Activated CD8-positive, alpha-beta T cell treated with anti-CD3 and anti-CD28 coated beads, Interleukin-2, amount 10 ng/mL, durations not matched to agents 7 days and 5 days (primary cell): ENCODE measurements around the gene C1S. TPM values are rescaled to one million over a fixed set of nuclear protein-coding genes. Genes with fewer than 3 reads are reported as not detected.
"Not testable (repeated sequence)": the region's sequence is repeated elsewhere in the genome, so short reads cannot be mapped to it uniquely, and the experiment has no call there.

Experiments used
- ATAC-seq: fragments of 150-1000 bp; cut with Tn5 transposase; one replicate; pipeline ENCODE4 v1.10.0; 2021; ENCODE audit warnings: moderate library complexity
- CTCF ChIA-PET: fragments of 350-600 bp; sonication (Branson Sonifier 250); formaldehyde crosslinking; loops from one replicate; lab custom pipeline; 2021; ENCODE audit warnings: antibody characterized with exemption; lab: Charles Lee
- POLR2A ChIA-PET: fragments of 350-600 bp; sonication (Branson Sonifier 250); formaldehyde crosslinking; loops from one replicate; lab custom pipeline; 2021; ENCODE audit warnings: antibody characterized with exemption; lab: Charles Lee
- DNase-seq: peaks from one replicate; pipeline ENCODE4 v3.0.0-alpha.2; 2020
- H3K27ac Mint-ChIP-seq: one replicate; pipeline ENCODE4 v1.8.0; 2021; ENCODE audit warnings: mild to moderate bottlenecking, mixed read lengths
- H3K27me3 Mint-ChIP-seq: one replicate; pipeline ENCODE4 v1.8.0; 2021; ENCODE audit warnings: low read depth, mixed read lengths
- H3K36me3 Mint-ChIP-seq: one replicate; pipeline ENCODE4 v1.8.0; 2021; ENCODE audit warnings: low read depth, mixed read lengths
- H3K4me1 Mint-ChIP-seq: one replicate; pipeline ENCODE4 v1.8.0; 2021; ENCODE audit warnings: low read depth, mixed read lengths
- H3K4me3 Mint-ChIP-seq: one replicate; pipeline ENCODE4 v1.8.0; 2021; ENCODE audit warnings: mild to moderate bottlenecking, mixed read lengths
- H3K9me3 Mint-ChIP-seq: one replicate; pipeline ENCODE4 v1.8.0; 2022; ENCODE audit warnings: mixed read lengths; ENCODE audit not compliant: insufficient read depth
- total RNA-seq, 2 experiments: library from RNA; stranded (reverse); gene quantifications; one replicate each; pipeline ENCODE4 v1.2.3, GENCODE V29; 2021

The C1S gene
- total RNA-seq, 2 experiments from 2014 or later = 0.50 to 0.90 TPM

DNA sequence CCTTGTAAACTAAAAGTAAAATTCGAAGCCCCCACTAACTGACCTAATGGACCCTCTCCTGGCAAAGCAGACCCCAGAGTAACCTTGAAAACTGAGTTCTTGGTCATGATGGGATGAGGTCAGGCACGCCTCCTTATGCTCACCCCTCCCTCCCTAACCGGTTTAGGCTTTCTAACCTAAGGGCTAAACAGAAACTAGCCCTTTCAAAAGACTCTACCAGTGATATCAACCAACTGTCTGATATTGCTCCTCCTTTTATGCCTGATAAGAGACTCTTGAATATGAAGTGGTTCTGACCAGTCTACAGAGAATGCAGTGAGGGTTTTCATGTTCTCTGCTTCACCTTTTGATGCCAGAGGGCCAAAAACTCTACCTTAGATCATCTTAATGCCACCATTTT lies 37.4 kb upstream of the C1S start:
- CTCF ChIA-PET = no interaction called here

DNA sequence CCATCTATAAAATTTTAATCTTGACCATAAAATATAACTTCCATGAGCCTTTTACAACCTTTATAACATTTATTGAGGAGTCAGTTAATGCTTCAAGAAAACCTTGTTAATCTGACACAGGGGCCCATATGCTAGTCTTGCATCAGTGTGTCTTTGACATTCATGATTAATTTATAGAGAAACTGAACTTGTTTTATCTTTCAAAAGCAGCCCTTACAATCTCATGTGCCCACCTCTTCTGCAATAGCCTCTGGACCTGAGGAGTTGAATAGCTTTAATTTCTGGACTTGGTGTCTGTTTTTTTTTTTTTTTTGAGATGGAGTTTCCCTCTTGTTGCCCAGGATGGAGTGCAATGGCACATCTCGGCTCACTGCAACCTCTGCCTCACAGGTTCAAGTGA lies 33.7 kb upstream of the C1S start:
- H3K27ac Mint-ChIP-seq = no peak overlapping the region
- ATAC-seq (no peak), DNase-seq (no peak)
- no peaks in the 10 kb centered on the region for H3K9me3 Mint-ChIP-seq
- ChIA-PET POLR2A (no interaction called here), CTCF (interaction anchor here (2.8 kb wide), 1 partner anchor 8 kb away, joined by 9 read pairs; the partner anchor contains the start of gene LPCAT3)
- no peak overlapping the region for H3K4me3 Mint-ChIP-seq
- H3K36me3 Mint-ChIP-seq = no peaks in the 10 kb centered on the region
- peaks cover 2% of the 10 kb centered on the region for H3K27me3 Mint-ChIP-seq
- H3K4me1 Mint-ChIP-seq = no peaks in the 10 kb centered on the region

More for the DNA sequence above, 37.4 kb upstream of the C1S start:
- H3K27me3 Mint-ChIP-seq = peaks cover 2% of the 10 kb centered on the region
- no peak for ATAC-seq
- no peak for DNase-seq
- peaks cover 7% of the 10 kb centered on the region for H3K4me1 Mint-ChIP-seq
- no peaks in the 10 kb centered on the region for H3K36me3 Mint-ChIP-seq
- no peak overlapping the region for H3K27ac Mint-ChIP-seq
- POLR2A ChIA-PET = no interaction called here
- H3K9me3 Mint-ChIP-seq = no peaks in the 10 kb centered on the region
- H3K4me3 Mint-ChIP-seq = no peak overlapping the region

DNA sequence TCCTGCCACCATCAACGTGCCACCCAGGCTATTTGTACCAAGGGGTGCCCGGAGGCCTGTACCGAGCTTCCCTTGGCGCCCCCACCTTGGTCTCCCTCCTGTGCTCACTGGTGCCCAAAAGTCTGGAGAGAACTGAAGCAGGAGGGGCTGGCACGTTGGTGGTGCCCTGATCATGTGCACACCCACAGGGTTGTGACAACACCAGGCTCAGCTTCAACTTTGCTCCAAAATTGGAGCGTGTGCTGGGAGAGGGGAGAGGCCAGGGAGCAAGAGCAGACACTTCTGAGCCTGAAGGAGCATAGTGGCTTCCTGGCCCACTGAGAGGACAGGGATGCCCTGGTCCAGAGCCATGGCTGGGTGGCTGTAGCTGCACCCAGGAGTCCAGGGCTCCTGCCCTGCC lies 29.2 kb upstream of the C1S start:
- no peaks in the 10 kb centered on the region for H3K36me3 Mint-ChIP-seq
- POLR2A ChIA-PET = no interaction called here
- ATAC-seq (no peak), DNase-seq (no peak)
- H3K4me3 Mint-ChIP-seq = no peak overlapping the region
- H3K9me3 Mint-ChIP-seq = no peaks in the 10 kb centered on the region
- H3K4me1 Mint-ChIP-seq = no peaks in the 10 kb centered on the region
- no peak overlapping the region for H3K27ac Mint-ChIP-seq
- CTCF ChIA-PET = interaction anchor here (1.0 to 1.4 kb wide), 2 partner anchors 13 to 25 kb away, joined by 3 to 4 read pairs; partner anchors contain the start of gene LPCAT3
- H3K27me3 Mint-ChIP-seq = peaks cover 16% of the 10 kb centered on the region

DNA sequence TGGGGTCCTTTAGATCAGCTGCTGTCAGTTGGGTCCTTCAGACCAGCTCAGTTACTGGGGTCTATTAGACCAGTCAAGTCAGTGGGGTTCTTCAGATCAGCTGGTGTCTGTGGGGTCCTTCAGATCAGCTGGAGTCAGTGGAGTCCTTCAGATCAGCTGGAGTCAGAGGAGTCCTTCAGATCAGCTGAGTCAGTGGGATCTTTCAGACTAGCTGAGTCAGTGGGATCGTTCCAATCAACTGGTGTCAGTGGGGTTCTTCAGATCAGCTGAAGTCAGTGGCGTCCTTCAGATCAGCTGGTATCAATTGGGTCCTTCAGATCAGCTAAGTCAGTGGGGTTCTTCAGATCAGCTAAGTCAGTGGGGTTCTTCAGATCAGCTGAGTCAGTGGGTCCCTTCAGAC lies 27.5 kb upstream of the C1S start:
- Mint-ChIP-seq H3K36me3 (no peaks in the 10 kb centered on the region), H3K4me3 (no peak overlapping the region), H3K27me3 (peaks cover 14% of the 10 kb centered on the region), H3K27ac (no peak overlapping the region), H3K9me3 (no peaks in the 10 kb centered on the region), H3K4me1 (peaks cover 5% of the 10 kb centered on the region)
- no peak for DNase-seq
- ChIA-PET POLR2A (interaction anchor here (1.0 kb wide), 1 partner anchor 15 kb away, joined by 5 read pairs; the partner anchor contains the start of gene LPCAT3), CTCF (interaction anchor here (1.0 to 3.2 kb wide), 3 partner anchors 9 to 109 kb away, joined by 3 to 17 read pairs (median 3); partner anchors contain the start of gene LPCAT3)
- ATAC-seq = no peak

DNA sequence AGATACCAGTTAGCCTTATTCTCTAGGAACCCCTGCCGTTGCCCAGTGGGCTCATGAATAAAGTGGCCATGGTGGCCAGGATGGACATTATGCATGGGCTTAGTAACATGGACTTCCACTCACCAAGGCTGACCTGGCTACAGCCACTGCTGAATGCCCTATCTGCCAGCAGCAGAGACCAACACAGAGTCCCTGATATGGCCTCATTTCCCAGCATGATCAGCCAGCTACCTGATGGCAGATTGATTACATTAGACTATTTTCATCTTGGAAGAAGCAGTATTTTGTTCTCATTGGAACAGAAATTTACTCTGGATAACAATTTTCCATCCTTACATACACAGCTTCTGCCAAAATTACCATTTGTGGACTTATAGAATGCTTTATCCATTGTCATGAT lies 26.1 kb upstream of the C1S start:
- no peak overlapping the region for H3K4me3 Mint-ChIP-seq
- H3K27me3 Mint-ChIP-seq = peaks cover 14% of the 10 kb centered on the region
- H3K9me3 Mint-ChIP-seq = no peaks in the 10 kb centered on the region
- ATAC-seq (no peak), DNase-seq (no peak)
- H3K4me1 Mint-ChIP-seq = peaks cover 5% of the 10 kb centered on the region
- POLR2A ChIA-PET = no interaction called here
- H3K27ac Mint-ChIP-seq = no peak overlapping the region
- H3K36me3 Mint-ChIP-seq = no peaks in the 10 kb centered on the region
- CTCF ChIA-PET = interaction anchor here (0.9 to 3.2 kb wide), 2 partner anchors 16 to 78 kb away, joined by 3 to 17 read pairs; partner anchors contain the start of gene LPCAT3

DNA sequence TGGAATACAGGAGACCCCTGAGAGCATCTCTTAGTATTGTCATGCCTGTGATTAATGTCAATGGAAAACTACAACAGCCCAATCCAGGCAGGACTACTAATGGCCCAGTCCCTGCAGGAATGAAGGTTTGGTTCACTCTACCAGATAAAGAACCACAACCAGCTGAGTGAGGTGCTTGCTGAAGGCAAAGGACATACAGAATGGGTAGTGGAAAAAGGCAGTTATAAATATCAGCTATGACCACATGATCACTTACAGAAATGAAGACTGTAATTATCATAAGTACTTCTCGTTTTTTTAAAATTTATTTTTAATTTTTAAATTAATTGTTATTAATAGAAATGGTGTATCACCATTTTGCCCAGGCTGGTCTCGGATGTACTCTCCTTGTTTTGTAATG lies 25.1 kb upstream of the C1S start:
- CTCF ChIA-PET = no interaction called here
- POLR2A ChIA-PET = no interaction called here
- ATAC-seq (no peak), DNase-seq (no peak)
- Mint-ChIP-seq H3K4me3 (no peak overlapping the region), H3K27me3 (peaks cover 14% of the 10 kb centered on the region), H3K4me1 (peaks cover 5% of the 10 kb centered on the region), H3K36me3 (no peaks in the 10 kb centered on the region), H3K27ac (no peak overlapping the region), H3K9me3 (no peaks in the 10 kb centered on the region)

DNA sequence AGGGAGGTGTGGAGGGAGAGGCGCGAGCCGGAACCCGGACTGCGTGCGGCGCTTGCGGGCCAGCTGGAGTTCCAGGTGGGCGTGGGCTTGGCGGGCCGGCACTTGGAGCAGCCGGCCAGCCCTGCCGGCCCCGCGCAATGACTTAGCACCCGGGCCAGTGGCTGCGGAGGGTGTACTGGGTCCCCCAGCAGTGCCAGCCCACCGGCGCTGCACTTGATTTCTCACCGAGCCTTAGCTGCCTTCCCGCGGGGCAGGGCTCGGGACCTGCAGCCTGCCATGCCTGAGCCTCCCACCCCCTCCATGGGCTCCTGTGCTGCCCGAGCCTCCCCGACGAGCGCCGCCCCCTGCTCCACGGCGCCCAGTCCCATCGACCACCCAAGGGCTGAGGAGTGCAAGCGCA lies 23.1 kb upstream of the C1S start:
- H3K4me3 Mint-ChIP-seq = not testable (repeated sequence)

DNA sequence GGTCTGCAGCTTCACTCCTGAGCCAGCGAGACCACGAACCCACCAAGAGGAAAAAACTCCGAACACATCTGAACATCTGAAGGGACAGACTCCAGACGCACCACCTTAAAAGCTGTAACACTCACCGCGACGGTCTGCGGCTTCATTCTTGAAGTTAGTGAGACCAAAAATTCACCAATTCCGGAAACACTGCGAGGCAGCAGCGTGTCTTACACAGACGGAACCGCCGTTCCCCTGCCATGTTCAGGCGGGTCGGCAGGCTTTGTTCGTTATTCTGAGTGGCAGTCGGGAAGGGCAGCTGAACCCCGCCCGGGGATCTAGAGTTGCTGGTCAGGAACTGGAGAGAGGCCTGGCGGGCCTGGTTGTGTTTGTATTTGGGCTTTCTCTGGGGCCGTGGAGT lies 21.9 kb upstream of the C1S start:
- Mint-ChIP-seq H3K27me3 (peaks cover 12% of the 10 kb centered on the region), H3K27ac (no peak overlapping the region), H3K4me3 (no peak overlapping the region), H3K36me3 (no peaks in the 10 kb centered on the region), H3K9me3 (no peaks in the 10 kb centered on the region), H3K4me1 (peaks cover 5% of the 10 kb centered on the region)
- ChIA-PET POLR2A (no interaction called here), CTCF (no interaction called here)
- no peak for ATAC-seq
- no peak for DNase-seq

More for the DNA sequence above, 23.1 kb upstream of the C1S start:
- H3K9me3 Mint-ChIP-seq, CTCF ChIA-PET, ATAC-seq, H3K4me1 Mint-ChIP-seq, POLR2A ChIA-PET, DNase-seq, H3K27ac Mint-ChIP-seq, H3K36me3 Mint-ChIP-seq: not testable (repeated sequence)
- peaks cover 12% of the 10 kb centered on the region for H3K27me3 Mint-ChIP-seq

DNA sequence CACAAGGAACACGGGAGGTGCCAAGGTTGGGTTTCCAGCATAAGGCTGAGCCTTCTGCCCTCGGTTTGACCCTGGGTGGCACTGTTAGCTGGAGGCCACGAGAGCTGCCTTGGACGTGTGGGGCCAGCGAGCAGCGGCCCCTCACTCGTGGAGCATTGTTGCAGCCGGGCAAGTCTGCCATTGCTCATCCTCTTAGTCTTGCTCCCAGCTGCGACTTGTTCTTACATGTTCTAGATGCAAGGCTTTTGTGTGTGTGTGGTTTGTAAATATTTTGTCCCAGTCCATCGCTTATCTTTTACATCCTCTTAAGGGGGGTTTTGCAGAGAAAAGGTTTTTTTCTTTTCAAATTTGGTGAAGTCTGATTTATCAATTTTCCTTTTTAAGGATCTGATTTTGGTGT lies 21.1 kb upstream of the C1S start:
- Mint-ChIP-seq H3K27ac (no peak overlapping the region), H3K36me3 (no peaks in the 10 kb centered on the region), H3K27me3 (peaks cover 12% of the 10 kb centered on the region), H3K4me3 (no peak overlapping the region), H3K4me1 (peaks cover 5% of the 10 kb centered on the region), H3K9me3 (no peaks in the 10 kb centered on the region)
- POLR2A ChIA-PET = no interaction called here
- CTCF ChIA-PET = no interaction called here
- DNase-seq (no peak), ATAC-seq (no peak)

DNA sequence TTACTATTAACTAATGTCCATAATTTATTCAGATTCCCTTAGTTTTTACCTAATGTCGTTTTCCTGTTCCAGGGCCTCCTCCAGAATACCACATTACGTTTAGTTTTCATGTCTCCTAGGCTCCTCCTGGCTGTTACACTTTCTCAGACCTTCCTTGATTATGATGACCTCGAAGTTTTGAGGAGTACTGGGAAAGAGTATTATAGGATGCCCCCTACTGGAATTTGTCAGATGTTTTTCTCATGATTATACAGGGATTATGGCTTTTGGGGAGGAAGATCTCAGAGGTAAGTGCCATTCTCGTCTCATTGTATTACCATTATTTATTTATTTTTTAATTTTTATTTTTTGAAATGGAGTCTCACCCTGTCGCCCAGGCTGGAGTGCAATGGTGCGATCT lies 17.7 kb upstream of the C1S start:
- POLR2A ChIA-PET = no interaction called here
- Mint-ChIP-seq H3K4me1 (peaks cover 18% of the 10 kb centered on the region), H3K27ac (no peak overlapping the region), H3K9me3 (no peaks in the 10 kb centered on the region), H3K4me3 (no peak overlapping the region), H3K36me3 (no peaks in the 10 kb centered on the region), H3K27me3 (peaks cover 4% of the 10 kb centered on the region)
- DNase-seq (no peak), ATAC-seq (no peak)
- CTCF ChIA-PET = interaction anchor here (0.6 to 2.1 kb wide), 4 partner anchors 10 to 78 kb away, joined by 3 to 4 read pairs (median 3); partner anchors contain the start of gene LPCAT3

DNA sequence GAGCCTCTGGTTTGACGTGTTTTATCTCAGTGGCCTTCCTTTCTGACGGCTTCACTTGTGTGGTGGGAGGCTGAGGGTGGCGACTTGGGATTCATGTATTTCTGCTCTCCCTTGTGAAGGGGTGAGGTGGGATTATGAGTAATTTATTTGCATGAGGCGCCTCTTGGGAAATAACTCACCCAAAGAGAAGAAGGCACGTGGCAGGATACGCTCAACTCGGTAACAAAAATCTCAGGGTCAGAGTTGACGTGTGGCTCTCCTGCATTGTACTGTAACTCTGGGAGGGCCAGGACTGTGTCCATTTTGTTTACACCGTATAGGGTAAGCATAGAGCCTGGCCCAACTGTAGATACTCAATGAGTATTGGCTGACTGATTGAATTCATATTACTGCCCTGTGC lies 14.6 kb upstream of the C1S start:
- POLR2A ChIA-PET = no interaction called here
- peaks cover 21% of the 10 kb centered on the region for H3K4me1 Mint-ChIP-seq
- peaks cover 16% of the 10 kb centered on the region for H3K27me3 Mint-ChIP-seq
- no peaks in the 10 kb centered on the region for H3K9me3 Mint-ChIP-seq
- no peak overlapping the region for H3K4me3 Mint-ChIP-seq
- CTCF ChIA-PET = interaction anchor here (0.8 kb wide), 1 partner anchor 65 kb away, joined by 3 read pairs; no protein-coding TSS in a partner anchor
- no peak overlapping the region for H3K27ac Mint-ChIP-seq
- DNase-seq (no peak), ATAC-seq (no peak)
- H3K36me3 Mint-ChIP-seq = no peaks in the 10 kb centered on the region

DNA sequence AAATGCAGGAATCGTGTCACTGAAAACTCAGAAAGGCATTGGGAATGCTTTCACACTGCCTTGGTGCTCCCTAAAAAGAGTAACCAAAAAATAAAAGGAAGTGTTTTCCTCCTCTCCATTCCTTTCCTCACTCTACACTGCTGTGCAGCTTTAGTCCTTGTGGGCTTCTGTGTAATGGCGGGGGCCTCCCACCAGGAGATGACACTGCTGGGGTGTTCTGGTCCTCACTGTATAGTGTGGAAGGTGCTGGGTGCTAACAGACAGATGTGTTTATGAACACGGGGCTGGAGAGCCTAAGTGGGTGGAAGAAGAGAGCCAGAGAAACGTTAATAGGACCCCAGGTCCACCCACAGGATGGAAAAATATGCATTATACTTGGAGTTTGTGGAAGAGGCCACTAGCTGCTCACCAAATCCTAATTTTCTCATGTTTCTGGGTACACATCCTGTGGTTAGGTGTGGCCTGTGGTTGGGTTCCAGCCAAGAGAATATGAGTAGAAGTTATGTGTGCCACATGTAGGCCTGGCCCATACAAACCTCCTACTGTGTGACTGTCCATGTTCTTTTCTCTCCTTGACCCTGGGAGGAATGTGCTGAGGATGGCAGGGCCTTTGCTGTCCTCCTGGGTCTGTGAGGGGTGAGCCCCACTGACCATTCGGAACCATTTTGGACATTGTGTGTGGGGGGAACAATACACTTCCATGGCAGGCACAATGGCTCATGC lies 14.0 kb upstream of the C1S start:
- DNase-seq = no peak
- peak; percentile 35 for ATAC-seq
- ChIA-PET POLR2A (no interaction called here), CTCF (interaction anchor here (0.8 kb wide), 1 partner anchor 65 kb away, joined by 3 read pairs; no protein-coding TSS in a partner anchor)
- Mint-ChIP-seq H3K4me3 (no peak overlapping the region), H3K9me3 (no peaks in the 10 kb centered on the region), H3K4me1 (peaks cover 21% of the 10 kb centered on the region), H3K36me3 (no peaks in the 10 kb centered on the region), H3K27me3 (peaks cover 21% of the 10 kb centered on the region), H3K27ac (peak overlapping the region; percentile 31)
